Heart right ventricle (tissue), 16 donors: ENCODE measurements around the gene TTF1. TPM values are rescaled to one million over a fixed set of nuclear protein-coding genes. Genes with fewer than 3 reads are reported as not detected.

ENCODE experiments used
- ATAC-seq, 8 donors: fragments of 200-7000 bp; cut with Tn5 transposase; one replicate each; pipeline ENCODE4 v1.9.1; 2020; ENCODE audit warnings: mild to moderate bottlenecking in 8 of 8, moderate library complexity in 8 of 8, moderate number of reproducible peaks in 1 of 8
- DNase-seq, 2 donors: peaks; one replicate each; pipeline ENCODE4 v3.0.0-alpha.2; 2020
- H3K27ac ChIP-seq, 10 donors: fragments of 200-600 bp; sonication (generic) in 2 of 10; one replicate each; pipeline versions ENCODE4 v1.5.0 to v1.8.0; 2020 to 2022; ENCODE audit warnings: mild to moderate bottlenecking in 3 of 10
- H3K27me3 ChIP-seq, 7 donors: fragments of 200-600 bp; one replicate each; pipeline ENCODE4 v1.8.0; 2021 to 2022; ENCODE audit warnings: mild to moderate bottlenecking in 2 of 7
- H3K36me3 ChIP-seq, 9 donors: fragments of 200-600 bp; sonication (generic) in 1 of 9; one replicate each; pipeline versions ENCODE4 v1.5.0 to v1.8.0; 2020 to 2022; ENCODE audit warnings: mild to moderate bottlenecking in 2 of 9
- H3K4me1 ChIP-seq, 9 donors: fragments of 200-600 bp; sonication (generic) in 1 of 9; one replicate each; pipeline versions ENCODE4 v1.5.0 to v1.8.0; 2020 to 2022; ENCODE audit warnings: mild to moderate bottlenecking in 4 of 9
- H3K4me3 ChIP-seq, 10 donors: fragments of 200-600 bp; sonication (generic) in 2 of 10; one replicate each; pipeline versions ENCODE4 v1.5.0 to v1.8.0; 2020 to 2022; ENCODE audit warnings: mild to moderate bottlenecking in 7 of 10, moderate library complexity in 2 of 10
- H3K9me3 ChIP-seq, 11 donors: fragments of 200-600 bp in 10 of 11; sonication (generic) in 2 of 11; one replicate each; pipeline versions ENCODE4 v1.5.0 to v1.8.0; 2013 to 2022; ENCODE audit warnings: mild to moderate bottlenecking in 2 of 11, control low read depth in 1 of 11, moderate library complexity in 1 of 11
- CTCF ChIP-seq, 9 donors: fragments of 200-600 bp; sonication (generic) in 2 of 9; IDR thresholded peaks; one replicate each; pipeline versions ENCODE4 v1.5.0 to v1.8.0; 2021 to 2022; ENCODE audit warnings: antibody characterized with exemption in 9 of 9, mild to moderate bottlenecking in 5 of 9, moderate library complexity in 1 of 9
- WGBS, 2 donors: extraction: QIAGEN DNeasy Blood & Tissue Kit; methylation state at CpG; one replicate each; pipeline ENCODE4 v1.1.7; 2013; ENCODE audit warnings: inconsistent platforms in 1 of 2; 5-methylcytosine and 5-hydroxymethylcytosine counted together
- intact Hi-C, 10 donors: fragments of 100-400 bp; cut with DNase I; formaldehyde crosslinking; loops; one replicate each; pipeline versions ENCODE4 v1.11.1 to v1.14.2; 2022
- polyA plus RNA-seq, 2 donors: library from polyadenylated mRNA; stranded (reverse); fragments of 200-250 nt; gene quantifications; one replicate each; pipeline ENCODE4 v1.2.3, GENCODE V29; 2013
- total RNA-seq, 10 donors: library from RNA; stranded (reverse); fragmentation: NEBNext Ultra II Directional in 3 of 10; extraction: Animal tissue kit (Norgen Biotek cat#: 25700) in 3 of 10; gene quantifications; one replicate each; pipeline versions ENCODE4 v1.2.1 to v1.2.4, GENCODE V29; 2021 to 2023
- donor health status: Arrhythmogenic right ventricular cardiomyopathy.
- donor health status: ischemic (EF 13 %, LVEDD 7.1; RV severe dilation, severe dysfunction).
- donor health status: healthy with polysubstance abuse.
- donor health status: DM: no; HTN: yes; CAD: no.
- donor health status: DM: no; HTN: no; CAD: no.
- donor health status: ischemic (EF 25% LVEDD 6.9; RV normal size, moderate dysfunction).
- donor health status: ischemic (EF 25% LVEDD 5.7; RV mildly dilated, moderate dysfunction).
- donor health status: healthy.
- donor health status: DM: yes; HTN: yes; CAD: no.
- donor health status: Ischemic cardiomyopathy.
- donor health status: ischemic (EF 35%, LVEDD 5.7; RV mildly dilated, moderate dysfunction).
- donor health status: nonischemic (EF 11% LVEDD 7.7; RV severe dilation, severe dysfunction).
- donor health status: DM: yes; HTN: yes; CAD: no.
- donor health status: PGD.
- donor health status: ischemic (EF 29% LVEDD 5.4; RV normal size, mild dysfunction).
- donor health status: nonischemic (EF 23%, LVEDD 6.1; RV moderate dilation, normal function).

The TTF1 gene
- total and polyA plus RNA-seq, 12 donors = 12.0 to 22.4 (median 17.5) TPM

GRCh38 chr9:132426639-132427414 is 20.2 kb upstream of the TTF1 start:
- Histone ChIP-seq H3K27me3 (peaks cover 0 to 66% (median 38%) of the 10 kb centered on the region in 7 donors), H3K36me3 (no peaks in the 10 kb centered on the region), H3K9me3 (no peaks in the 10 kb centered on the region), H3K4me3 (no peak overlapping the region), H3K27ac (no peak overlapping the region), H3K4me1 (no peaks in the 10 kb centered on the region)
- DNase-seq = no peak
- TF ChIP-seq CTCF (IDR thresholded peaks at IDR 0.05) = no peak
- intact Hi-C loops = no loop called here
- no peak for ATAC-seq
- WGBS, 2 donors = 54 to 65% methylated on average over 17 of the region's 17 CpGs

- no peaks in the 10 kb centered on the region for H3K9me3 ChIP-seq
- H3K27me3 ChIP-seq = peaks cover 0 to 62% (median 39%) of the 10 kb centered on the region in 7 donors
- H3K4me3 ChIP-seq = no peak overlapping the region
- TF ChIP-seq CTCF (IDR thresholded peaks at IDR 0.05) = no peak
- WGBS, 2 donors = 55% methylated on average over 7 of the region's 7 CpGs
- no peaks in the 10 kb centered on the region for H3K4me1 ChIP-seq
- H3K27ac ChIP-seq = no peak overlapping the region
- ATAC-seq (no peak), DNase-seq (no peak)
- intact Hi-C loops = no loop called here
- H3K36me3 ChIP-seq = no peaks in the 10 kb centered on the region
Observed at GRCh38 chr9:132425675-132426062, 19.0 kb upstream of the TTF1 start.

- no peak for ATAC-seq
- no peak for TF ChIP-seq CTCF (IDR thresholded peaks at IDR 0.05)
- intact Hi-C loops = no loop called here
- Histone ChIP-seq H3K4me3 (no peak overlapping the region), H3K27me3 (peaks cover 0 to 66% (median 39%) of the 10 kb centered on the region in 7 donors), H3K9me3 (no peaks in the 10 kb centered on the region), H3K27ac (no peak overlapping the region), H3K36me3 (no peaks in the 10 kb centered on the region), H3K4me1 (no peaks in the 10 kb centered on the region)
- WGBS, 2 donors = 55 to 57% methylated on average over 22 of the region's 22 CpGs
- no peak for DNase-seq
Observed at GRCh38 chr9:132424857-132425674, 18.4 kb upstream of the TTF1 start.

GRCh38 chr9:132423503-132423902 is 16.9 kb upstream of the TTF1 start:
- intact Hi-C loops = no loop called here

More at GRCh38 chr9:132423503-132423902, 16.9 kb upstream of the TTF1 start:
- Histone ChIP-seq H3K4me1 (no peaks in the 10 kb centered on the region), H3K9me3 (no peaks in the 10 kb centered on the region), H3K27me3 (peaks cover 0 to 78% (median 39%) of the 10 kb centered on the region in 7 donors), H3K27ac (no peak overlapping the region), H3K36me3 (no peaks in the 10 kb centered on the region), H3K4me3 (no peak overlapping the region)
- ATAC-seq (no peak), DNase-seq (no peak)
- 61 to 76% methylated on average over 5 of the region's 5 CpGs for WGBS, 2 donors
- no peak for TF ChIP-seq CTCF (IDR thresholded peaks at IDR 0.05)
